GM12878 (cell line): Measurements from ENCODE around the gene SLC26A1. TPM values are rescaled to one million over a fixed set of nuclear protein-coding genes. Genes with fewer than 3 reads are reported as not detected.

Experiments used
- ATAC-seq: fragments of 200-7000 bp; cut with Tn5 transposase; 3 replicates; pipeline ENCODE4 v1.9.1; 2020; ENCODE audit warnings: mild to moderate bottlenecking, moderate library complexity
- BruUV-seq: library from RNA; stranded (reverse); fragments of 400-500 nt; replicated peaks from 2 replicates; lab custom pipeline; 2021; lab: Mats Ljungman, UMichigan
- CTCF ChIA-PET: fragments of 300-600 bp; sonication (Branson Sonifier 250); formaldehyde crosslinking; extraction: SDS; loops from one replicate; lab custom pipeline; 2021; ENCODE audit warnings: inconsistent platforms; lab: Yijun Ruan, JAX
- POLR2A ChIA-PET: fragments of 350-600 bp; formaldehyde crosslinking; extraction: SDS; loops from one replicate; lab custom pipeline; 2021; ENCODE audit warnings: inconsistent platforms; lab: Charles Lee
- RAD21 ChIA-PET: fragments of 300-600 bp; sonication (Branson Sonifier 250); formaldehyde crosslinking; loops from one replicate; lab custom pipeline; 2023; ENCODE audit warnings: antibody characterized with exemption; ENCODE audit not compliant: unreplicated experiment; lab: Charles Lee
- SMC1A ChIA-PET: fragments of 300-600 bp; sonication (Branson Sonifier 250); formaldehyde crosslinking; loops from one replicate; lab custom pipeline; 2023; ENCODE audit not compliant: unreplicated experiment, uncharacterized antibody; lab: Charles Lee
- DNase-seq: peaks from one replicate; pipeline ENCODE4 v3.0.0-alpha.2; 2011; ENCODE audit warnings: low read depth, low spot score
- FAIRE-seq: peaks from 3 replicates; lab custom pipeline; 2011; peaks lifted over from hg19 to GRCh38; lab: Jason Lieb, UNC
- H2AFZ ChIP-seq: 2 replicates; pipeline ENCODE4 v1.6.0; 2011; ENCODE audit warnings: low read depth, low read length, control low read depth; ENCODE audit not compliant: control insufficient read depth
- H3K27ac ChIP-seq: 2 replicates; pipeline ENCODE4 v1.5.1; 2011; ENCODE audit warnings: control low read depth; ENCODE audit not compliant: control insufficient read depth, insufficient read depth
- H3K27me3 ChIP-seq, 2 experiments: replicated peaks in 1 of 2; 2 replicates each; pipeline versions ENCODE4 v1.6.0 to v1.6.1; 2011; ENCODE audit warnings: low read length in 1 of 2; ENCODE audit not compliant: control insufficient read depth in 2 of 2, insufficient read depth in 2 of 2
- H3K36me3 ChIP-seq, 2 experiments: 2 replicates each; pipeline ENCODE4 v1.5.1; 2011; ENCODE audit warnings: low read length in 1 of 2; ENCODE audit not compliant: control insufficient read depth in 2 of 2, insufficient read depth in 2 of 2
- H3K4me1 ChIP-seq: 2 replicates; pipeline ENCODE4 v1.6.1; 2011; ENCODE audit warnings: mild to moderate bottlenecking, low read length, moderate library complexity, mixed read lengths; ENCODE audit not compliant: control insufficient read depth, insufficient read depth
- H3K4me2 ChIP-seq: 2 replicates; pipeline ENCODE4 v1.6.0; 2011; ENCODE audit warnings: control low read depth; ENCODE audit not compliant: control insufficient read depth, insufficient read depth
- H3K4me3 ChIP-seq: fragments of 200-600 bp; sonication (generic); 2 replicates; pipeline ENCODE4 v1.5.1; 2016
- H3K79me2 ChIP-seq: 2 replicates; pipeline ENCODE4 v1.6.0; 2011; ENCODE audit warnings: low read length; ENCODE audit not compliant: control insufficient read depth, insufficient read depth
- H3K9ac ChIP-seq: 2 replicates; pipeline ENCODE4 v1.8.0; 2011; ENCODE audit warnings: low read length, control low read depth, mixed read lengths; ENCODE audit not compliant: control insufficient read depth, insufficient read depth
- H3K9me3 ChIP-seq: replicated peaks from 3 replicates; pipeline ENCODE4 v1.5.1; 2011; ENCODE audit warnings: mild to moderate bottlenecking, low read length; ENCODE audit not compliant: control insufficient read depth, insufficient read depth
- H4K20me1 ChIP-seq: 2 replicates; pipeline ENCODE4 v1.6.0; 2011; ENCODE audit not compliant: control insufficient read depth, insufficient read depth
- CBFB ChIP-seq: IDR thresholded peaks from 2 replicates; pipeline ENCODE4 v1.6.1; 2016; ENCODE audit warnings: antibody characterized with exemption, low read depth
- EED ChIP-seq: sonication (generic); IDR thresholded peaks from 2 replicates; pipeline ENCODE4 v1.6.1; 2016; ENCODE audit warnings: antibody characterized with exemption, low read depth
- EZH2 ChIP-seq: IDR thresholded peaks from 2 replicates; pipeline ENCODE4 v1.6.1; 2012; ENCODE audit warnings: low read depth, mild to moderate bottlenecking, control low read depth, inconsistent platforms, low read length, borderline replicate concordance; ENCODE audit not compliant: control insufficient read depth
- GABPA ChIP-seq: IDR thresholded peaks from 2 replicates; pipeline ENCODE4 v1.6.1; 2014; ENCODE audit warnings: antibody characterized with exemption, low read depth, mild to moderate bottlenecking, inconsistent platforms
- IKZF2 ChIP-seq, 2 experiments: fragments of 450-650 bp; IDR thresholded peaks; 2 replicates each; pipeline ENCODE4 v1.6.1; 2017; ENCODE audit warnings: mild to moderate bottlenecking in 2 of 2, moderate library complexity in 2 of 2
- MLLT1 ChIP-seq: fragments of 450-650 bp; IDR thresholded peaks from 2 replicates; pipeline ENCODE4 v1.6.1; 2016; ENCODE audit warnings: mild to moderate bottlenecking
- NFYA ChIP-seq: IDR thresholded peaks from 2 replicates; pipeline ENCODE4 v1.6.1; 2011; ENCODE audit warnings: low read depth, mild to moderate bottlenecking, low read length, improper control_type of control experiment, borderline replicate concordance
- POU2F2 ChIP-seq: IDR thresholded peaks from 3 replicates; pipeline ENCODE4 v1.6.1; 2011; ENCODE audit warnings: low read depth, mild to moderate bottlenecking, low read length, borderline replicate concordance
- SRF ChIP-seq, 2 experiments: IDR thresholded peaks; 2 replicates each; pipeline ENCODE4 v1.6.1; 2011; ENCODE audit warnings: low read depth in 2 of 2, low read length in 2 of 2, mild to moderate bottlenecking in 1 of 2, moderate library complexity in 1 of 2
- SUZ12 ChIP-seq: fragments of 200-600 bp; sonication (generic); IDR thresholded peaks from one replicate; pipeline ENCODE4 v1.6.1; 2018; ENCODE audit warnings: antibody characterized with exemption, mild to moderate bottlenecking; ENCODE audit not compliant: unreplicated experiment
- TARDBP ChIP-seq: IDR thresholded peaks from 2 replicates; pipeline ENCODE4 v1.6.1; 2016; ENCODE audit warnings: borderline replicate concordance
- WGBS: methylation state at CpG from one replicate; pipeline ENCODE4 v1.1.6; 2016; ENCODE audit warnings: low lambda C conversion rate; ENCODE audit not compliant: insufficient replicate concordance, insufficient coverage; ENCODE audit errors: missing lambda C conversion rate; 5-methylcytosine and 5-hydroxymethylcytosine counted together
- in situ Hi-C: fragments of 300-500 bp; cut with MboI; formaldehyde crosslinking; loops from 9 replicates; pipeline ENCODE4 v1.14.3; 2018; ENCODE audit warnings: mixed read lengths
- intact Hi-C: fragments of 100-400 bp; cut with micrococcal nuclease; formaldehyde crosslinking; loops from one replicate; pipeline ENCODE4 v1.14.2; 2022; ENCODE audit not compliant: unreplicated experiment
- polyA plus RNA-seq, 11 experiments: library from polyadenylated mRNA; depleted of rRNA in 4 of 11; unstranded in 6 of 11; stranded (reverse) in 5 of 11; fragments of >200 nt; fragmentation: Nextera tagmentation in 4 of 11; fragmentation: Illumina TruSeq in 1 of 11; extraction: Ambion mirVana in 4 of 11; extraction: Trizol in 1 of 11; gene quantifications; 1 replicate in 1 of 11; 2 replicates in 10 of 11; pipeline versions ENCODE4 v1.2.1 to v1.2.3, GENCODE V29; 2011 to 2016; ENCODE audit warnings: inconsistent platforms in 2 of 11, missing spikeins in 2 of 11, low read depth in 1 of 11
- total RNA-seq, 4 experiments: library from RNA; depleted of rRNA in 3 of 4; stranded (reverse); fragments of >200 nt in 3 of 4; fragmentation: Illumina TruSeq in 1 of 4; extraction: Trizol in 1 of 4; gene quantifications; 2 replicates each; pipeline versions ENCODE4 v1.2.1 to v1.2.3, GENCODE V29; 2013 to 2021

The SLC26A1 gene
- total and polyA plus RNA-seq, 10 of the 15 experiments (the other 5 are each of a cell fraction or from before 2014, with no cell fraction given), result 0.05 to 0.96 (median 0.28) TPM; not detected in 5

DNA sequence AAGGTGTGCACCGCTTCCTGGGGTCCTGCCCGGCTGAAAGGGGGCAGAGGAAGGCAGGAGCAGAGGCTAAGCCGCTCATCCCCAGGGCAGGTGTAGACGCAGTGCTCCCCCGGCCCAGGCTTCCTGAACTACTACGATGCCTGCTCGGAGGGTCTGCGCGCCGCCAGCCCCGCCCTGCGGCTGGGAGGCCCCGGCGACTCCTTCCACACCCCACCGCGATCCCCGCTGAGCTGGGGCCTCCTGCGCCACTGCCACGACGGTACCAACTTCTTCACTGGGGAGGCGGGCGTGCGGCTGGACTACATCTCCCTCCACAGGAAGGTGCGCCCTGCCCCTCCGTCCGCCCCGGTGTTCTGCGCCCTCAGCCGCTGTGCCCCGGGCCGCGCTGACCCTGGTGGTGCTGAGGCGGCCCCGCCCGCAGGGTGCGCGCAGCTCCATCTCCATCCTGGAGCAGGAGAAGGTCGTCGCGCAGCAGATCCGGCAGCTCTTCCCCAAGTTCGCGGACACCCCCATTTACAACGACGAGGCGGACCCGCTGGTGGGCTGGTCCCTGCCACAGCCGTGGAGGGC is 8.4 kb upstream of the SLC26A1 start:
- Histone ChIP-seq H3K4me1 (no peaks in the 10 kb centered on the region), H4K20me1 (no peaks in the 10 kb centered on the region), H3K4me3 (no peak overlapping the region), H3K36me3 (no peaks in the 10 kb centered on the region), H3K9me3 (no peaks in the 10 kb centered on the region; the same call in 2 of the 3 replicates), H3K4me2 (no peak overlapping the region), H3K27ac (no peak overlapping the region), H3K9ac (no peak overlapping the region), H3K27me3 (peaks cover 2 to 3% of the 10 kb centered on the region in 2 experiments), H3K79me2 (no peaks in the 10 kb centered on the region), H2AFZ (no peak overlapping the region)
- TF ChIP-seq SUZ12 (no peak), NFYA (no peak), IKZF2 (IDR thresholded peaks at IDR 0.05) (no peak), CBFB (no peak), GABPA (no peak), TARDBP (no peak), POU2F2 (no peak), MLLT1 (no peak), EED (no peak), EZH2 (no peak), SRF (IDR thresholded peaks at IDR 0.05; ENCODE audit: low read depth in 2 of 2, low read length in 2 of 2) (no peak)
- ChIA-PET POLR2A (no interaction called here), CTCF (no interaction called here), RAD21 (no interaction called here), SMC1A (no interaction called here)
- BruUV-seq, result no TSS peak
- WGBS, result 83% methylated on average over 36 of the region's 48 CpGs
- ATAC-seq, result no peak
- in situ Hi-C loops (no loop called here), intact Hi-C loops (no loop called here)
- no peak for FAIRE-seq
- DNase-seq, result no peak
